ENCODE data around the gene ATP2B2. TPM values are rescaled to one million over a fixed set of nuclear protein-coding genes. Genes with fewer than 3 reads are reported as not detected.

ATP2B2 gene
- total RNA-seq, 1 donor from 2014 or later, result not detected

- H3K4me3 ChIP-seq (ENCODE audit: low read depth, low read length), result no peak overlapping the region
- H3K27me3 ChIP-seq (ENCODE audit: control insufficient read depth, insufficient read depth, low read length), result peaks cover 39% of the 10 kb centered on the region
- no peak for TF ChIP-seq CTCF (IDR thresholded peaks at IDR 0.05; ENCODE audit: insufficient read depth, low read length, poor library complexity, severe bottlenecking)
- no peak for DNase-seq (ENCODE audit: low read depth)
- H3K36me3 ChIP-seq (ENCODE audit: control insufficient read depth, insufficient read depth, low read length), result no peaks in the 10 kb centered on the region
Measured at GRCh38 chr3:10468613-10469354, 36.6 kb downstream of the ATP2B2 start.

GRCh38 chr3:10467904-10468612 is 37.3 kb downstream of the ATP2B2 start:
- Histone ChIP-seq H3K36me3 (ENCODE audit: control insufficient read depth, insufficient read depth, low read length) (no peaks in the 10 kb centered on the region), H3K4me3 (ENCODE audit: low read depth, low read length) (no peak overlapping the region), H3K27me3 (ENCODE audit: control insufficient read depth, insufficient read depth, low read length) (peaks cover 39% of the 10 kb centered on the region)
- DNase-seq (ENCODE audit: low read depth), result no peak
- TF ChIP-seq CTCF (IDR thresholded peaks at IDR 0.05; ENCODE audit: insufficient read depth, low read length, poor library complexity, severe bottlenecking), result no peak

- no peak for DNase-seq (ENCODE audit: low read depth)
- no peak for TF ChIP-seq CTCF (IDR thresholded peaks at IDR 0.05; ENCODE audit: insufficient read depth, low read length, poor library complexity, severe bottlenecking)
- H3K27me3 ChIP-seq (ENCODE audit: control insufficient read depth, insufficient read depth, low read length), result peaks cover 32% of the 10 kb centered on the region
- H3K4me3 ChIP-seq (ENCODE audit: low read depth, low read length), result no peak overlapping the region
- H3K36me3 ChIP-seq (ENCODE audit: control insufficient read depth, insufficient read depth, low read length), result no peaks in the 10 kb centered on the region
Measured at GRCh38 chr3:10467204-10467603, 38.2 kb downstream of the ATP2B2 start.

DNA sequence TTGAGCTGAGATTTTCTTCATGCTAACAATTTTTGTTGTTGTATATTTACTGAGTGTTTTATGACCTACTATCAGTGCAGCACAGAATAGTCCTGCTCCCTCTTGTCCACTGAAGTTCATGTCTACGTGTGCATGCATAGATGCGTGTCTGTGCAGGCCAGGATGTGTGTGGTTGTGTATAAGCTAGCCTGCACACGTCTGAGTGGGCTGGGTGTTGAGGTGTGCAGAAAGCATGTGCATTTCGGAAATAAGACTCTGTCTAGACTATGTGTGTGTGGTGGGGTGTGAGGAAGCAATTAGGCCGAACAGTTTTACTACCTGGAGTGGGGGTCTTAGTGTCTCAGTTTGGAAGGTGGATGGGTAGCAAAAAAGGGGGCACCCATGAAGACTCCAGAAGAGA is 39.2 kb downstream of the ATP2B2 start:
- Histone ChIP-seq H3K36me3 (ENCODE audit: control insufficient read depth, insufficient read depth, low read length) (no peaks in the 10 kb centered on the region), H3K27me3 (ENCODE audit: control insufficient read depth, insufficient read depth, low read length) (peaks cover 26% of the 10 kb centered on the region), H3K4me3 (ENCODE audit: low read depth, low read length) (no peak overlapping the region)
- no peak for DNase-seq (ENCODE audit: low read depth)
- TF ChIP-seq CTCF (IDR thresholded peaks at IDR 0.05; ENCODE audit: insufficient read depth, low read length, poor library complexity, severe bottlenecking), result no peak

DNA sequence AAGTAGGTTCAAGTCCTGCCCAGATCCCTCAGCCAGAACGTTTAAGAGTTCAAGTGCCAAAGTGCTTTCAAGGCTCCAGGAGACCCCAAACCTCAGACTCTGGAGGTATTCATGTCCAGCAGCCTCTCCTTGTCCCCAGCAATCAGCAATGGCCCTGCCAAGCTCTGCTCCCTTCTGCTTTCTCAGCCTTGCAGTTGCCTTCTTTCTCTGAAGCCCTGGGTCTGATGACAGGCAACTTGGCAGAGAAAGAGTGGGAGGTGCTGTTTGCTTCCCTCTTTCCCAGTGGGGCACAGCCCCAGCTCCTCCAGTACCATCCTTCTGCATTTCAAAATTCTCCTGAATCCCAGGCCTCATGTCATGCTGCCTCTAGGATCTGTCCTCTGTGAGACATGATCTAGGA is 40.2 kb downstream of the ATP2B2 start:
- no peaks in the 10 kb centered on the region for H3K36me3 ChIP-seq (ENCODE audit: control insufficient read depth, insufficient read depth, low read length)
- no peak for TF ChIP-seq CTCF (IDR thresholded peaks at IDR 0.05; ENCODE audit: insufficient read depth, low read length, poor library complexity, severe bottlenecking)
- DNase-seq (ENCODE audit: low read depth), result no peak
- no peak overlapping the region for H3K4me3 ChIP-seq (ENCODE audit: low read depth, low read length)
- peaks cover 16% of the 10 kb centered on the region for H3K27me3 ChIP-seq (ENCODE audit: control insufficient read depth, insufficient read depth, low read length)
